ENCODE data around the gene TBC1D9B. TPM values are rescaled to one million over a fixed set of nuclear protein-coding genes. Genes with fewer than 3 reads are reported as not detected.

Gene TBC1D9B
- total RNA-seq, 2 experiments from 2014 or later: 40.2 to 40.4 TPM

GRCh38 chr5:179818746-179819295, 88.9 kb downstream of the TBC1D9B start:
- peak overlapping the region; percentile 78 for H3K4me3 Mint-ChIP-seq
- peaks cover 4% of the 10 kb centered on the region for H3K27me3 Mint-ChIP-seq (ENCODE audit: low read depth)
- H3K4me1 Mint-ChIP-seq (ENCODE audit: low read depth): peaks cover 42% of the 10 kb centered on the region
- peak overlapping the region; percentile 71 for H3K27ac Mint-ChIP-seq
- intact Hi-C loops (cut with micrococcal nuclease): no loop called here
- peaks cover 16% of the 10 kb centered on the region for H3K36me3 Mint-ChIP-seq (ENCODE audit: low read depth)
- peak; percentile 96 for DNase-seq
- CTCF ChIA-PET: interaction anchor here (1.4 kb wide), 1 partner anchor 17 kb away, joined by 5 read pairs; no protein-coding TSS in a partner anchor
- no peaks in the 10 kb centered on the region for H3K9me3 Mint-ChIP-seq

- Mint-ChIP-seq H3K9me3 (no peaks in the 10 kb centered on the region), H3K27ac (no peak overlapping the region), H3K4me1 (ENCODE audit: low read depth) (peaks cover 38% of the 10 kb centered on the region), H3K36me3 (ENCODE audit: low read depth) (peaks cover 12% of the 10 kb centered on the region), H3K27me3 (ENCODE audit: low read depth) (peaks cover 4% of the 10 kb centered on the region), H3K4me3 (peak overlapping the region; percentile 78)
- intact Hi-C loops (cut with micrococcal nuclease): no loop called here
- no peak for DNase-seq
- CTCF ChIA-PET: interaction anchor here (1.4 to 1.6 kb wide), 2 partner anchors 16 kb away, joined by 5 to 6 read pairs; no protein-coding TSS in a partner anchor
Observed at GRCh38 chr5:179817890-179818745, 89.6 kb downstream of the TBC1D9B start.

- peaks cover 32% of the 10 kb centered on the region for H3K4me1 Mint-ChIP-seq (ENCODE audit: low read depth)
- no peak for DNase-seq
- no peak overlapping the region for H3K27ac Mint-ChIP-seq
- peaks cover 4% of the 10 kb centered on the region for H3K27me3 Mint-ChIP-seq (ENCODE audit: low read depth)
- H3K4me3 Mint-ChIP-seq: peak overlapping the region; percentile 12
- peaks cover 7% of the 10 kb centered on the region for H3K36me3 Mint-ChIP-seq (ENCODE audit: low read depth)
- no peaks in the 10 kb centered on the region for H3K9me3 Mint-ChIP-seq
- CTCF ChIA-PET: interaction anchor here (1.6 kb wide), 1 partner anchor 16 kb away, joined by 6 read pairs; no protein-coding TSS in a partner anchor
- intact Hi-C loops (cut with micrococcal nuclease): no loop called here
Observed at GRCh38 chr5:179817470-179817840, 90.2 kb downstream of the TBC1D9B start.

DNA sequence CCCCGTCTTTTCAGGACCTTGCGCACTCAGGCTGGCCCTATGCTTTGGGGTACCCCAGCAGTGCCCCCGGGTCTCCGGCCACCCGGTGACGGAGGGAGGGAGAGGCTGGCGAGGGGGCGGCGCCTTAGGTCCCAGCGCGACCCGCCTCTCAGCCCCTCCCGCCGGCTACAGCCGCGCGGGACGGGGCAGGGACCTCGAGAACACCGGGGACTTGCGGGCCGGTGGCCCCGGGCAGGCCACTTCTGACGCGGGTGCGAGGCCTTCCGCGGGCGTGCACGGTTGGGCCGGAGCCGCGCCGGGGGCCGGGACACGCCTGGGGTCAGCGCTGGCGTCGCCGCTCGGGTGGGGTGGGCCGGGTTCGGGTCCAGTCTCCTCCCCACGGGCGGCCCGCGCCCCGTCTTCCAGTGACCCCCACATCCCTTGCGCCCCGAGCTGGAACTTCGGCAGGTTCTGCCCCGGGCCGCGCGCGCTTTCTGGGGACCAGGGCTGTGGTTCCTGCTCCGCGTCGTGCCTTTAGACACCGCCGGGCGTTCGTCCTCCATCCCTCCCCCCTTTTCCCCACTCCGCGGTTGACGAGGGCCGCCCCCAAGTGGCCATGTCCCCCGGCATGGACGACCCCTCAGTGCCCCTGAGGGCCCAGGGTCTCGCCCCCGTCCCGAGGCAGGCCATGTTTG, 90.8 kb downstream of the TBC1D9B start:
- no peak overlapping the region for H3K27ac Mint-ChIP-seq
- peak overlapping the region; percentile 12 for H3K4me3 Mint-ChIP-seq
- CTCF ChIA-PET: interaction anchor here (1.6 kb wide), 1 partner anchor 15 kb away, joined by 6 read pairs; no protein-coding TSS in a partner anchor
- no peak for DNase-seq
- H3K36me3 Mint-ChIP-seq (ENCODE audit: low read depth): peaks cover 4% of the 10 kb centered on the region
- intact Hi-C loops (cut with micrococcal nuclease): no loop called here
- peaks cover 4% of the 10 kb centered on the region for H3K27me3 Mint-ChIP-seq (ENCODE audit: low read depth)
- H3K9me3 Mint-ChIP-seq: no peaks in the 10 kb centered on the region
- H3K4me1 Mint-ChIP-seq (ENCODE audit: low read depth): peaks cover 26% of the 10 kb centered on the region

DNA sequence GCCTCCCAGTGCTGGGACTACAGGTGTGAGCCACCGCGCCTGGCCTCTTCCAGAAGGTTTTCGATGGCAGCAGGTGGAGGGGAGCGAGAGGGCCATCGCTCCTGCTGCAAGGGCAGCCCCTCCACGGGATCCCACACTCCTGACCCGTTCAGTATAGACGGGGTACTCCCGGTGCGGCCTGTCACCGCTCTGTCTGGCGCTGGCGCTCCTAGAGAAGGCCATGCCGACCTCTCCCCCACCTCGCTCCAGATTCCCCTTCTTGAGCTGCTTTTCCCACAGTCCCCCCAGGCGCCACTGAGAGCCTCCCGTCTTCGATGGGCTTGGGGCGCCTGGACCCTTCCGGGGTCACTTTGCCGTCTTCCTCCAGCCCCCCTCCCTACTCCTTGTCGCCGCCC, 91.3 kb downstream of the TBC1D9B start:
- Mint-ChIP-seq H3K36me3 (ENCODE audit: low read depth) (peaks cover 5% of the 10 kb centered on the region), H3K27me3 (ENCODE audit: low read depth) (peaks cover 4% of the 10 kb centered on the region), H3K4me1 (ENCODE audit: low read depth) (peaks cover 25% of the 10 kb centered on the region), H3K4me3 (no peak overlapping the region), H3K27ac (no peak overlapping the region), H3K9me3 (no peaks in the 10 kb centered on the region)
- intact Hi-C loops (cut with micrococcal nuclease): no loop called here
- CTCF ChIA-PET: interaction anchor here (1.2 to 1.6 kb wide), 2 partner anchors 15 to 40 kb away, joined by 3 to 6 read pairs; no protein-coding TSS in a partner anchor
- no peak for DNase-seq

DNA sequence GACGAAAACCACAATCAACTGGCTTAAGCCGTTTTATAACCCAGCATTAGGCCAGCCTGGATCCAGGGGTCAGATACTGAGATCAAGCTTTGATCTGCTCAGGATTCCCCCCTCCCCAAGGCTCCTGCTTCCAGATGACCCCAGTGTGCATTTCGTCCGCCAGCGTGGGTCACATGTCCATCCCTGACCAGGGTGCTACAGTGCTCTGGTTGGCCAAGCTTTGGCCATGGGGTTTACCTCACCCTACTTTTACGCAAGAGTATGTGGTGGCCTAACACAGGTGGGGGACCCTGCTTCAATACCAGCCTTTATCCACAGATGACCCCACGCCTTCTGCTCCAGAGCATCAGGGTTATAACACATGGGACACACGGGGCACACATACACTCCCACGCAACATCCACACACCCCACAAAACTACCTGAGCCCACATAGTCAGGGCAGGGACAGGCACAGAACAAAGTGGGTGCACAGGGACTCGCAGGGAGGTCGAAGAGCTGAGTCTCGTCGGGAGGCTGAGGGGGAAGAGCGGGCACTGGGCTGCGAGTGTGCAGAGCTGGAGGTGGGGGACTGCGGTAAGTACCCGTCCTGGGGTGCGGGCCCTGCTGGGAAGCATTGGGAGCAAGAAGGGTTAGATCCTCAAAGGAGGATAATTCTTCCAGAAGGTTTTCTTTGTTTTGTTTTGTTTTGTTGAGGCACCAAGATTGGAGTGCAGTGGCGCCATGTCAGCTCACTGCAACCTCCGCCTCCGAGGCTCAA, 92.0 kb downstream of the TBC1D9B start:
- intact Hi-C loops (cut with micrococcal nuclease): no loop called here
- Mint-ChIP-seq H3K27ac (no peak overlapping the region), H3K4me1 (ENCODE audit: low read depth) (peaks cover 25% of the 10 kb centered on the region), H3K27me3 (ENCODE audit: low read depth) (peaks cover 4% of the 10 kb centered on the region), H3K9me3 (no peaks in the 10 kb centered on the region), H3K4me3 (no peak overlapping the region), H3K36me3 (ENCODE audit: low read depth) (peaks cover 5% of the 10 kb centered on the region)
- CTCF ChIA-PET: interaction anchor here (1.2 kb wide), 1 partner anchor 41 kb away, joined by 3 read pairs; no protein-coding TSS in a partner anchor
- DNase-seq: no peak

GRCh38 chr5:179814090-179814489, 93.6 kb downstream of the TBC1D9B start:
- intact Hi-C loops (cut with micrococcal nuclease): no loop called here
- Mint-ChIP-seq H3K27me3 (ENCODE audit: low read depth) (peaks cover 4% of the 10 kb centered on the region), H3K9me3 (no peaks in the 10 kb centered on the region), H3K4me1 (ENCODE audit: low read depth) (peaks cover 13% of the 10 kb centered on the region), H3K4me3 (no peak overlapping the region), H3K36me3 (ENCODE audit: low read depth) (peaks cover 5% of the 10 kb centered on the region), H3K27ac (no peak overlapping the region)
- no peak for DNase-seq
- CTCF ChIA-PET: no interaction called here

DNA sequence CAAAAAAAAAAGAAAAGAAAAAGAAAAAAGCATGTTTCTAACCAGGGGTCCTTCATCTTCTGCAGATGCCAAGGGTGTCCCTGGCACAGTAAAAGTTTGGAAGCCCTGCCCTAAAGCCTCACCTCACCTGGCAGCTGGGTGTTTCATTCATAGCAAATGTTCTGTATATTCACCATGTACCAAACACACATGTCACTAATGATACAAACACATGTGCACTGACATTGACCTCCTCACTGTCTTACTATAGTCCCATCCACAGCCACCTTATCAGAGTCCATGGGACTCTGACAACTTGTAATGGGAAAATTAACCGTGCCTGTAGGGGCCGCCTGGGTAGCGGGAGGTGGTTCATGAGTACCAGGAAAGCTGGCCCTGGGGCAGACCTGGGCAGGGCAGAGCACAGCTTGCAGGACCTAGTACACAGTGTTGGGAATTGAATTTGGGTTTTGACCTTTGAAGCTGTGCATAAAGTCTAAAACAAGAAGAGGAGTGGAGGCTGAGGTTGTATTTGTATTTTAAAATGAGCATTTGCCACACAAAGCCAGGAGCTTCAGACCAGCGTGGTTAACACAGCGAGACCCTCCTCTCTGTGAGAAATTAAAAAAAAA, 94.6 kb downstream of the TBC1D9B start:
- H3K36me3 Mint-ChIP-seq (ENCODE audit: low read depth): peaks cover 5% of the 10 kb centered on the region
- no peak overlapping the region for H3K27ac Mint-ChIP-seq
- H3K9me3 Mint-ChIP-seq: no peaks in the 10 kb centered on the region
- no peak for DNase-seq
- intact Hi-C loops (cut with micrococcal nuclease): no loop called here
- CTCF ChIA-PET: no interaction called here
- peaks cover 8% of the 10 kb centered on the region for H3K4me1 Mint-ChIP-seq (ENCODE audit: low read depth)
- H3K27me3 Mint-ChIP-seq (ENCODE audit: low read depth): peaks cover 2% of the 10 kb centered on the region
- no peak overlapping the region for H3K4me3 Mint-ChIP-seq

DNA sequence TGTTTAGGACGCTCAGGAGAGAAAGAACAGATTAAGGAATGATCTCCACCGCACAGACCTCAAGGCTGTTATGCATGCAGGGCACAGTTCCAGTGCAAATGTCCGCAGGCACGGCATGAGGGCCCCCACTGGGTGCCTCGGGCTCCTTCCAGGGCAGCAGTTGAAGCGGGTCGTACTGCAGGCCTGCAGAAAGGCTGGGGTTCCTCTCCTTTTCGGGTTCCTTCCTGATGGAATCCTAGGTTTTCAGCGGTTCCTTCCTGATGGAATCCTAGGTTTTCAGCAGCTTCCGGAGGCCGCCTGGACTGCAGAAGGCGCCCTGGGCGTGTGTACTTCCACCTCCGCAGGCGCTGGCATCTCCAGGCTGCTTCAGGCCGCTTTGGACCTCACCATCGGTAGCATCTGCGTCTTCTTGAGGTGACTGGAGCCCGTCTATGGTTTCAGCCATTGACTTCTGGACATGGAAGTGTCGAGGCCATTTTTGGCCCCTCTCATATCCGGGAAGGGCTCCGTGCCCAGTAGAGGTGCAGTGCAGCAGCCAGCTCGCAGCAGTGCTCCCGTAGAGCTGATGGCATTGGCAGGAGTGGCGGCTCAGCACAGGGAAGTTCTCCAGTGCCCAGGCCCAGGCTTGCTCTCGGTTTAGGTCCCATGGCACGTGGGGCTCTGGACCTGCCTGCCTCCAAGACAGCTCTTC, 95.4 kb downstream of the TBC1D9B start:
- CTCF ChIA-PET: no interaction called here
- no peaks in the 10 kb centered on the region for H3K27me3 Mint-ChIP-seq (ENCODE audit: low read depth)
- intact Hi-C loops (cut with micrococcal nuclease): no loop called here
- H3K9me3 Mint-ChIP-seq: no peaks in the 10 kb centered on the region
- H3K4me3 Mint-ChIP-seq: no peak overlapping the region
- H3K27ac Mint-ChIP-seq: no peak overlapping the region
- peaks cover 5% of the 10 kb centered on the region for H3K36me3 Mint-ChIP-seq (ENCODE audit: low read depth)
- DNase-seq: no peak
- H3K4me1 Mint-ChIP-seq (ENCODE audit: low read depth): peaks cover 3% of the 10 kb centered on the region

Measured in activated naive CD4-positive, alpha-beta T cell treated with anti-CD3 and anti-CD28 coated beads for 36 hours (primary cell).